Hematopoietic multipotent progenitor cell treated with erythropoietin and hydrocortisone succinate and interleukin-3 and kit ligand, for 15 days (in vitro differentiated cells): ENCODE results near the gene OR7A5.
"Not testable (repeated sequence)": the region's sequence is repeated elsewhere in the genome, so short reads cannot be mapped to it uniquely, and the experiment has no call there.

ENCODE experiments used
- DNase-seq: peaks from one replicate; pipeline ENCODE4 v3.0.0-alpha.2; 2015; ENCODE audit warnings: low spot score

The OR7A5 gene

DNA sequence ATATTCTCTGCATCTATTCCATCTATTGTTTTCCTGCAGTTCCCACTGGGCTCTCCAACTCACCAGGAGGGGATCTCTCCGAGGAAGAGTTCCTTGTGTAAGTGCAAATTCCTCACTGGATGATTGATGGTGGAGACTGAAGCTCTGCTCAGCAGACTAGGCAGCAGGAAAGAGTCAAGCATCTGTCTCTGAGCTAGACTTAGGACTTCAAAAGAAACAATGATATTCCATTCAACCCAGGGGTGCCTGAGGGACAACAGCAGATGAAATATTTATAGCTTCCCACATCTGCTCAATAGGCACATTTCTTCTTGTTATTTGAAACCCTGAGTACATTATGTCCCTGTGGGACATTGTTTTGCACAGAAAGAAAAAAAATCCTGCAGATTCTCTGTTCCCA is at the start of gene OR7A5, which contains the start of gene OR7C1:
Gene OR7A5, minus strand, starts transcription at position 175 of the 400 bp plus-strand sequence. CDS start 6,944 bp downstream, outside the sequence.
Gene OR7C1, minus strand, starts transcription at position 175 of the 400 bp plus-strand sequence. CDS start 35,049 bp downstream, outside the sequence.
- no peak for DNase-seq

DNA sequence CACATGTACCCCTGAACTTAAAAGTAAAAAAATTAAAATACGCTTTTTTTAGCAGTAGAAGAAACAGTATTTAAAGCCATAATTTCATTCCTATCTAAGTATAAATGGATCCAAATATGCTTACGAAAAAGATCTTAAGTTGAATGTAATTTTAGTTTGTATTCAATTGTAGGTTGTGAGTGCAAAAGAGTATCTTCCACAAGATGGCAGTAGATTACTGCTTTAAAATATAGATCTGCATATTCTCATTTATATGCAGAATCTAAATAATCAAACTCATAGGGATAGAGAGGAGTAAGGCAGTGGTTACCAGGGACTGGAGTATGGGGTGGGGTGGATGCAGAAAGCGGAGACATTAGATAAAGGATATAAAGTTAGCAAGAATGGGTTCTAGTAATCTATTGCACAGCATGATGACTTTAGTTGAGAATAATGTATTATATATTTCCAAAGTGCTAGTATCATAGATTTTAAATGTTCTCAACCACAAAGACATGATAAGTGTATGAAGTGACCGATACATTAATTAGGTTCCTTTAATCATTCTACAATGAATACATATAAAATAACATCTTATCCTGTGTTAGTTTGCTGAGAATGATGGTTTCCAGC is 36.7 kb upstream of the OR7A5 start:
- DNase-seq = peak; percentile 30

DNA sequence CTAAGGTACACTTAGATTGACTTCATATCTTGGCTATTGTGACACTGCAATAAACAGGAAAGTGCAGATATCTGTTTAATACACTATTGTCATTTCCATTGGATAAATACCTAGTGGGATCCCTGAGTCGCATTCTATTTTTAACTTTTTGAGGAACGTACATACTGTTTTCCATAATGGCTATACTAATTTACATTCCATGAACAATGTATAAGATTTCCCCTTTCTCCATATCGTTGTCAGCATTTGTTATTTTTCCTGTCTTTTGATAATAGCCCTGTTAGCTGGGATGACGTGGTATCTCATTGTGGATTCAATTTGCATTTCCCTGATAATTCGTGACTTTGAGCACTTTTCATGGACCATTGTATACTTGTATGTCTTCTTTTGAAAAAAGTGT is 33.5 kb upstream of the OR7A5 start:
- DNase-seq = no peak

DNA sequence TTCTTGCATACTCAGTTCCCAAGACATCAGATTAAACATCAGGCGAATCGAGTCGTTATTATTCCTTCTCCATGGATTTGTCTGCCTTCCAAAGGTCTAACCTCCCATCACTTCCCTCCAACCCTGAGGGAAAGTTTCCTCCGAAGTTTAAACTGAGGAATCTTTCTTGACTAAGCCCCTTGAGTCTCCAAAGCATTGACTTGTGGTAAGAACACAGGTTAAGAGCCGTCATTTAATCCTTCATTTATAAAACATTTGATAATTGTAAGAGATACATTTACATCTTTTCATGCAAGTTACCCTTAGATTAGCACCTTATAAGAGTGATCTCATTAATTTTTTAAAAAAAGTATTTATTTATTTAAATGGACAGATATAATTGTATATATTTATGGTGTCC is 13.8 kb upstream of the OR7A5 start, which contains the start of gene OR7A10:
Gene OR7A10, minus strand, starts transcription at position 101 of the 400 bp plus-strand sequence. CDS start 7,045 bp downstream, outside the sequence.
- no peak for DNase-seq

DNA sequence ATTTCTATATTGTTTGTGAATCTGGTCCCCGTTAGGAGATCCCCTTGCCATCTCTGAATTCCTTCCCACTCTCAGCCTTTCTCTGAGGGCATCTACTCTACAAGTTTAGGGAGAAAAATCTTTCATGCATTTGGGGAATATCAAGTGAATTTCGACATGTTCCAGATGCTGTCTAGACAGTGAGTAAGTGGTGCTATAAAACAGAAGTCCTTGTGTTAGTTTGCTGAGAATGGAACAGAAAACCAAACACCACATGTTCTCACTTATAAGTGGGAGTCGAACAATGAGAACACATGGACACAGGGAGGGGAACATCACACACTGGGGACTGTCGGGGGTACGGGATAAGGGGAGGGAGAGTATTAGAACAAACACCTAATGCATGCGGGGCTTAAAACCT is 8.6 kb upstream of the OR7A5 start:
- no peak for DNase-seq

DNA sequence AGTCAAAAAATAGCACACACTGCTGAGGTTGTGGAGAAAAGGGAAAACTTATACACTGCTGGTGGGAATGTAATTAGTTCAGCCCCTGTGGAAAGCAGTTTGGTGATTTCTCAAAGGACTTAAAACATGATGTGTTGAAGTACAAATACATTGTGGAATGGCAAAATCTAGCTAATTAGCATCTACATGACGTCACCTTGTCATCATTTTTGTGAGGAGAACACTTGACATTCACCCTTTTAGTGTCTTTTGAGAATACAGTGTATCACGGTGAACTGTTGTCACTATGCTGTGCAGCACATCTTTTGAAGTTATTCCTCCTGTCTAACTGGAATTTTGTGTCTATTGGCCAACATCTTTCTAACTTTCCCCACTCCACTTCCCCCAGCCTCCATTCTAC is 8.2 kb upstream of the OR7A5 start:
- no peak for DNase-seq

DNA sequence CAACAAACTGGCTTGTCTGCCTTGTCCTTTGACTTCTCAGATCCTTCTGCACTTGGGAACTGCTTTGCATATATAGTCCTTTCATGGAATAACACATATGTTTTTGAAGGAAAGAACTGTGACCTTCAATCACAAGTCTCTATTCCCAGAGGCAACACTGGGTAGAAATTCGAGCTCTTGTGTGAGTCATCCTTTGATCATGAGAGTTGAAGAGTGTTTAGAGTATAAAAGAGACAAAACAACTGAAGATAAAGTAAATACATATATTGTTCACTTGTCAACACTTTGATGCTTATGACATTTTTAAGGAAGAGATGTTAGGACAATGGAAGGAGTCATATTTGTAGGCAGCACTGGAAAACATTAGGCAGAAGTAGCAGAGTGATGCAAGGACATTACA is 5.2 kb upstream of the OR7A5 start:
- no peak for DNase-seq

DNA sequence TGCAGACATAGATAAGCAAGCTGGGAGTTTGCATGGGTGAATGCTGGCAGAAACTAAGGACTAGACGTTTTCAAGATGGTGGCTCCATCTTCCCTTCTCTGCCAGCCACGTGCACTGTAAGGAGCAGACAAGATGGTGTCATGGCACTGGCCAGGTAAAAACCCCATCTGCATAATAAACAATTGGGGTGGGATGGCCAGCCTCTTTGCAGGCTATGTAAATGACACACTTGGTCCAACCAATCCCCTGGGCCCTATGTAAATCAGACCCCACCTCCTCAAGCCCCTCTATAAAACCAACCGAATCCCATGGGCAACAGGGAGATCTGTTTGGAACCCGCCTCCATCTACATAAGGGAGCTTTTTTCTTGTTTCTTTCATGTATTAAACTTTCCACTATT is 2.4 kb upstream of the OR7A5 start:
- DNase-seq = no peak

DNA sequence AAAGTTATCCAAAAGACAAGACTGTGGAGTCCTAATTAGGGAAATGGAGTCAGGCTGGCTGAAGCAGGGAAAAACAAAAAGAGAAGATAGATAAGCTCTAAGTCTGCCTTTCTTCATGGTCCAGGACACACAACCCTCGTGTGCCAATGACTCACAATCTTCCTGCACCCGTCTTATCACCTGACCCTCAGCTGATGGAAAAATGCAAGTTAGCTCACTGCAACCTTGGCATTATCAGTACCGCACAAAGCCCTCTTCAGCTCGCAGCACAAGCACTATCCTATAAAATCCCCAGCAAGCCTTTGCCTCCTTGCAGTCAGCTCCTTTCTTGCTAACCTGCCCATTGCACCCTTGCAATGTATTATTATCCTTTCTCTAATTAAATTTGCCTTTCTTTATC is 4.3 kb downstream of the OR7A5 start:
- DNase-seq = peak; percentile 26

DNA sequence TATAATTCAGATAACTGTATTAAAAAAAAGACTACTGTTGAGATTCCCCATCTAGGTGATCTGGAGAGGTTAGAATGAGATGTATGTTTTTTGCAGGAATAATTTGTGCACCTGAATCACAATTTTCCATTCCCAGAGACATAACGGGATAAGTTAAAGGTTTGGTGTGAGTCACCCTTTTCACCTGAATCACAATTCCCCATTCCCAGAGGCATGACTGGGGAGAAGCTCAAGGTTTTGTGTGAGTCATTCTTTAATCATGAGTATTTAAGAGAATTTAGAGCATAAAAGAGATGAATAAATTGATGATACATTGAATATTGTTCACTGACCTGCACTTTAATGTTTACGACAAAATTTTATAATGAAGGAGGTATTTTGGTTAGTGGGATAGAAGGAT is 9.0 kb downstream of the OR7A5 start:
- DNase-seq = no peak

DNA sequence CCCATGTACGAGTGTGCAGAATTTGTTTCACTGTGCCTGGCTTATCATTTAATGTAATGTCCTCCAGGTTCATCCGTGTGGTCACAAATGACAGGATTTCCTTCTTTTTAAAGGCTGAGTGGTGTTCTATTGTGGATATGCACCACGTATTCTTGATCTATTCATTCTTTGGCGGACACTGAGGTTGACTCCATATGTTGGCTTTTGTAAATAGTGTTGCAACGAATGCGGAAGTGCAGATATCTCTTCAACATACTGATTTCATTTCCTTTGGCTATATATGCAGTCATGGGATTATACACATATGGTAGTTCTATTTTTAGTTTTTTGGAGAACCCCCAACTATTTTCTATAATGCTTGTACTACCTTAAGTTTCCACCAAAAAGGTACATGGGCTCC is 13.0 kb downstream of the OR7A5 start:
- no peak for DNase-seq

DNA sequence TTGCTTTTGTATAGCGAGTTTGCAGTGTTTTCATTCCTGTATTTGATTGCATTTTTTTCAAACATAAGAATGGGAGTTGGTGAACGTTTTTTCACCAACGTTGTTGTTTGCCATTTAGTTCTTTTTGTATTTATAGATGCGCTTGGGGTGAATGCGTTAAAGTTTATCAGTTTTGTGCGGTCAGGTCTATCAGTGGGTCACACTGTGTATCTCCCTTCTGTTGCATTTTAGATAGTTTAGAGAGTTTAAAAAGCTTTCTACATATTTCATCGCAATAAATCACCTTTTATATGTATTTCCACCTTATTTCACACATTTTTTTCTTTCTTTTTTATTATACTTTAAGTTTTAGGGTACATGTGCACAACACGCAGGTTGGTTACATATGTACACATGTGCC is 16.4 kb downstream of the OR7A5 start:
- DNase-seq = no peak

DNA sequence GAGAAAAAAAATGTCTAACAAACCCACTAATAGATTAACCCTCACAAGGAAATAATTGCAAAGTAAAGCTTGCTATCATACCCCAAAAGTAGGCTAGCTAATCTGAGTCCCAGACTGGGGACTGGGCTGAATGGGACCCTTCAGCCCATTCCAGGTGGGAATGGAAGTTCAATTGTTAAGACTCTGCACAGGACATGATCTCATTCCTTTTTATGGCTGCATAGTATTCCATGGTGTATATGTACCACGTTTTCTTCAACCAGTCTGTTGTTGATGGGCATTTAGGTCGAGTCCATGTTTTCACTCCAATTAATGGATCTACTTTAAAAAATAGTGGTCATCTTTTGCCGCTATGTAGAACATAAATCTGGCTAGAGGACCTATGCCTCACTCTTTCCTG is 17.9 kb downstream of the OR7A5 start:
- no peak for DNase-seq

DNA sequence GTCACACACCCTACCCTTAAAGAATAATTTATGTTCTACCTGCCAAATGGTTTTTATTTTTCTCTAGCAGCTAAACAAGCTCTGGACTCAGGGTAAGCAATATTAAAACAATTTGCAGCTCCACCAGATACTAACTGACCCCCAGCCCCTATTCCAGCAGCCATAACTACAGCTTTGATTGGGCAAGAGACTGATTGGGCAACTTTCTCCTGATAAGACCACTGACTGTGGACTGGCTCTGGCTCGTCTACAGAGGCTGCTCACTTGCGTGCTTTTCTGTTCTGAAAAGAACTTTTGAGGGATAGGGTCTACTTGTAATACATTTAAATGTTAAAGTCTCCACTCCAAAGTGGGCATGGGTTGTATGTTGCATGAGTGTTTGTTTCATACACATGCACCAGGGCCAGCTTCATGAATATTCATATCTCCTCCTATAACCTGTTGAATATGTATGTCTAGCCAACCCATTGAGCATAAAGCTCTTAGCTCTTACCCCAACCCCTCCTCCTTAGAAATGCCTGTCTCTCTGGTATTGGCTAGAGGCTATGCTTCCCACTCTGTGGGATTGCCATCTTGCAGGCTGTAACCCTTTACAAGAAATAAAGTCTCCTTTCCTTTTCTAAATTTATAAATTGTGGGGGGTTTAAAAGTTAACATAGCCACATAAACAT is 19.9 kb downstream of the OR7A5 start:
- DNase-seq = no peak

DNA sequence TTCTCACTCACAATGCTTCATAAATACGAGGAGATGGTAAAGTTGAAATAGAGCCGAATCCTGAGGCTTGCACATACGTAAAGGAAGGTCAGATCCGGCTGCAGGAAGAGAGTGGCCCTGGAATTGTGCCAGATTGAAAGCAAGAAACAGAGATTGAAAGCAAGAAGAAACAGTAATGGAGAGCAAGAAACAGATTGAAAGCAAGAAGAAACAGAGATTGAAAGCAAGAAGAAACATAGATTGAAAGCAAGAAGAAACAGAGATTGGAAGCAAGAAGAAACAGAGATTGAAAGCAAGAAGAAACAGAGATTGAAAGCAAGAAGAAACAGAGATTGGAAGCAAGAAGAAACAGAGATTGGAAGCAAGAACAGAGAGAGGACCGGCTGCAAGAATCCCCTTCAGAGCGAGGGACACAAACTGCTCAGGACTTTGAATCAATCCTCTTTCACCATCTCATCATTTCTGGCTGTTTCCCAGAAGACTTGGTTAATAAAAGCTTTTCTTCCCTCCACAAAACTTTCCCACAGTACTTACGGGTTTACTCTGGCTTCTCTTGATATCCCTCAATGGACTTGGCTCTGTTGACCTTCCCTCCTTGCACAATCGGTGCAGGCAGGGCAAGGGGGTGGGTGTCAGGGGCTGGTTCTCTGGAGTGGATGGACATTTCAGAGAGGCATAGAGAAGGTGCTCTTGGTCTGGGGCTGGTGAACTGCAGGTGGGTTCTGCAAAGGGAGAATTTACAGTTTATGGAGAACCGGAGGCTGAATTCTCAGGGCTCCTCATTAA is 25.5 kb downstream of the OR7A5 start:
- no peak for DNase-seq

DNA sequence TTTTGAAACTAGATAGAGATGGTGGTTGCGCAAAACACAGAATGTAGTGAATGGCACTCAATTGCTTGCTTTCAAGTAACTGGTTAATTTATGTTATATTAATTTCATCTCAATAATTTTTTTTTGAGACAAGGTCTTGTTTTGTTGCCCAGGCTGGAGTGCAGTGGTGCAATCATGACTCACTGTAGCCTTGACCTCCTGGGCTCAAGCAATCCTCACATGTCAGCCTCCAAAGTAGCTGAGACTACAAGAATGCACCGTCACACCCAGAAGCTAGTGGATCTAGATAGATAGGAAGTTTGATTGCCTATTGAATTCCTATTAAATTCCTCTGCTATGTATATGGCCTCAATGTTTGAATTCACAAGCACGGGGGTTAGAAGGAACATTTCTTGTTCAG is 30.2 kb downstream of the OR7A5 start:
- no peak for DNase-seq

DNA sequence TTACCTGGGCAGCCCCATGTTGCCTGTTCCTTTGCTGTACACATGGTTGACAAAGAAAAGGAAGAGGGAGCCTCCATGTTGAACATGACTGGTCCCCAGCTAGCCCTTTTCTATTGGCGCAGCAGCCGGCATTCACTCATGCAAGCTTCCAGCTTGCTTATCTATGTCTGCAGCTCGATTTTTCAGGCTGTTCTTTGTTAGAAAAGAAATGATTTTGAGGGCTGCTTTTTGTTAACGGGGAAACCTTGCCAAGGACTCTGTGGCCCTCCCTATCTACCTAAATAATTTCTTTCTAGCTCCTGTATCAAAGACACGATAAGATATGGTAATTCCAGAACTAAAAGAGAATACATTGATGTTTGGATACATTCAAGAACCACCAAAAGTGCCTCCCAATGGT is 36.2 kb downstream of the OR7A5 start:
- DNase-seq = no peak

DNA sequence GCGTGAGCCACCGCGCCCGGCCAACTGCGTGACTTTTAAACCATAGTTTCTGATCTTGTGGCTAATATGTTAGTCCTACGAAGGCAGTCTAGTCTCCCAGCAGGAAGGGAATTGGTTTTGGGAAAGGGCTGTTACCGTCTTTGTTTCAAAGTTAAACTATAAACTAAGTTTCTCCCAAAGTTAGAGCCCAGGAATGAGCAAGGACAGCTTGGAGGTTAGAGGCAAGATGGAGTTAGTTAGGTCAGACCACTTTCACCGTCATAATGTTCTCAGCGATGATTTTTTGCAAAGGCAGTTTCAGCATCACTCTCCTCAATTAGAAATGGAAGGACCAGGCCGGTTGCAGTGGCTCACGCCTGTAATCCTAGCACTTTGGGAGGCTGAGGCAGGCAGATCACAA is 39.0 kb downstream of the OR7A5 start:
- no peak for DNase-seq

DNA sequence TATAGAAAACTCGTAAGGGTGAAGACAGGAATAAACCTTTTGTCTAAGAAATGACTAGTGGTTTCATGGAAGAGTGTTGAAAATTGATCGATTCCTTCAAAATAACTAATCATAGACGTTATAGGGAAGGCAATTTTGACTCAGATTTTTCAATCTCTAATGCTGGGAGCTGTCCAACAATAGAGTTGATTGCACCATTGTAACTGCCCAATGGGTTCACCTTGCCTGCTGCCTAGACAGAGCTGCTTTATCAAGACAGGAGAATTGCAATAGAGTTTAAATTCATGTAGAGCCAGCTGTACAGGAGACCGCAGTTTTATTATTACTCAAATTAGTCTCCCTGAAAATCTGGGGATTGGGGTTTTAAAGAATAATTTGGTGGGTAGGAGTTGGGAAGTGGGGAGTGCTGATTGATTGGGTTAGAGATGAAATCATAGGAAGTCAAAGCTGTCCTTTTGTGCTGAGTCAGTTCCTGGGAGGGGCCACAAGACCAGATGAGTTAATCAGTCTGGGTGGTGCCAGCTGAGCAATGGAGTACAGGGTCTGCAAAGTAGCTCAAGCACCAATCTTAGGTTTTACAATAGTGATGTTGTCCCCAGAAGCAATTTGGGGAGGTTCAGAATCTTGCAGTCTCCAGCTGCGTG is 39.8 kb downstream of the OR7A5 start:
- DNase-seq = no peak

DNA sequence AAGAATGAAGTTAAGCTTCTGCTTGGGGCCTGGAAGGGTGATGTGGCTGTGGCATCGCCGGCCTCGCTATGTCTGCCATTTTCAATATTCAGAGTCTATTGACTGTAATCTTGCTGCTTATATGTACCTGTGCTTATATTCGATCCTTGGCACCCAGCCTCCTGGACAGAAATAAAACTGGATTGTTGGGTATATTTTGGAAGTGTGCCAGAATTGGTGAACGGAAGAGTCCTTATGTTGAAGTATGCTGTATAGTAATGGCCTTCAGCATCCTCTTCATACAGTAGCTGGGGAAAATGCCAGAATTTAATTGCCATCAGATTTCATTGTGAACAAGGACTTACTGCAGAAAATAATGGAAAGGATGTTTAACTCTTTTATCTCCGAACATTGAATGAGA is 42.7 kb downstream of the OR7A5 start:
- not testable (repeated sequence) for DNase-seq

DNA sequence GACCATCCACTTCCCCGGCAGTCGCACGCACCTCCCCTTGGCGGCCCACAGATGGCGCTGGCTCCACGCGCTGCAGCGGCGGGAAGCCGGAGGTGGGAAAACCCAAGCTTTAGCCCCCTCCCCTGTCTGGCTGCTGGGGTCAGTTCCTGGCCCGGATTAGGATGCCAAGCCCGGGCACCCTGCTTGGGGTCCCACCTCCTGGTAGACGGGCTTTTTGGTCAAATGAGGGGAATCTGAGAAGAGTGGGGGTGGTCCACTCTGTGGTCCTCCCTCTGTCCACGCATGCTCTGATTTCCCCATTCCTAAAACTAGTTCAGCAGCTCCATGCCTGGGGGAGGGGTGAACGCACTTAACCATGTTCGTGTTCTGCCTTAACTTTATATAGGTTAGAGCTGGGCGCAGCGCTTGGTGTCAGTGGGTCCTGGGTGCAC is 48.5 kb downstream of the OR7A5 start:
- no peak for DNase-seq

DNA sequence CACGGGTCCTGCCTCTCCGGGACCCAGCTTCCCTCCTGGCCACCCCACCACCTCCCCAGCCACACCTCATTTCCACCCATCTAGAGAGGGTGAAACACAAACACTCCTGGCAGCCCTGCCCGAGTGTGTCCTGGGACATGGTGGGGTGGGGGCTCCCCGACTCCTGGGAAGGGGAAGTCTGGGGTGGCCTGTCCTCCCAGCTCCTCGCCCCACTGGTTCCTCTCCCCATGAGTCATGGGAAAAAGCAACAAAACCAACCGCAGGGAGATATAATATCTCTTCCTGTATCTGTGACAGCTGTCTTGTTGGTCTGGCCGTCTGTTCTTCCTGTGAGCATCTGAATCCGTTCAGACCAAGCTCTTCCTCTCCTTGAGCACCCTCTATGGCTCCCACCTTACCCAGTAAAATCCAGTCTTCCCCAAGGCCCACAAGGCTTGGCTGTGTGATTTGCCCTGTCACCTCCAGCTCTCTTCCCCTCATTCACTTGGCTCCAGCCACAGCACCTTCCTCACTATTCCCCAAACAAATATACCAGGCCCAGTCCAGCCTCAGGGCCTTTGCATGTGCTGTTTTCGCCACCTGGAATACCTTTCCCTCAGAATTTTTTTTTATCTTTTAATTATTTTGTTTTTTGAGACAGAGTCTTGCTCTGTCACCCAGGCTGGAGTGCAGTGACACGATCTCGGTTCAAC is 49.7 kb downstream of the OR7A5 start:
- not testable (repeated sequence) for DNase-seq
